Body of pancreas (tissue), 4 donors: Measurements from ENCODE around the gene CCR4. TPM values are rescaled to one million over a fixed set of nuclear protein-coding genes. Genes with fewer than 3 reads are reported as not detected.
"Not testable (repeated sequence)": the region's sequence is repeated elsewhere in the genome, so short reads cannot be mapped to it uniquely, and the experiment has no call there.

Experiments used
- ATAC-seq: fragments of 150-250 bp; one replicate; pipeline ENCODE4 v1.9.1; 2016
- DNase-seq, 4 donors: peaks; one replicate each; pipeline ENCODE4 v3.0.0-alpha.2; 2019
- H3K27ac ChIP-seq, 4 donors: fragments of 200-600 bp; sonication (generic); 1 replicate in 3 of 4; 2 replicates in 1 of 4; pipeline versions ENCODE4 v1.5.1 to v1.6.1; 2016 to 2019; ENCODE audit warnings: mild to moderate bottlenecking in 1 of 4, mixed read lengths in 1 of 4, moderate library complexity in 1 of 4
- H3K27me3 ChIP-seq, 2 donors: fragments of 200-600 bp; sonication (generic); one replicate each; pipeline ENCODE4 v1.6.0; 2016; ENCODE audit warnings: mild to moderate bottlenecking in 1 of 2
- H3K36me3 ChIP-seq, 2 donors: fragments of 200-600 bp; sonication (generic); replicated peaks in 1 of 2; 2 replicates each; pipeline ENCODE4 v1.5.1; 2016; ENCODE audit warnings: low read depth in 2 of 2; ENCODE audit not compliant: insufficient read depth in 1 of 2
- H3K4me1 ChIP-seq: fragments of 200-600 bp; sonication (generic); one replicate; pipeline ENCODE4 v1.6.0; 2016
- H3K4me3 ChIP-seq, 2 donors: fragments of 200-600 bp; sonication (generic); 1 replicate in 1 of 2; 2 replicates in 1 of 2; pipeline ENCODE4 v1.5.1; 2016 to 2019
- H3K9me3 ChIP-seq, 3 donors: fragments of 200-600 bp; sonication (generic); 1 replicate in 2 of 3; 2 replicates in 1 of 3; pipeline ENCODE4 v1.5.1; 2016
- POLR2A ChIP-seq, 3 donors: fragments of 450-650 bp; IDR thresholded peaks; one replicate each; pipeline ENCODE4 v1.6.1; 2016; ENCODE audit warnings: antibody characterized with exemption in 3 of 3, mild to moderate bottlenecking in 2 of 3
- WGBS, 2 donors: methylation state at CpG; one replicate each; pipeline ENCODE4 v1.1.5; 2017; 5-methylcytosine and 5-hydroxymethylcytosine counted together
- intact Hi-C: fragments of 100-400 bp; cut with DNase I; formaldehyde crosslinking; loops from one replicate; pipeline ENCODE4 v1.15.1; 2023
- total RNA-seq, 2 donors: library from RNA; depleted of rRNA; stranded (reverse); fragments of >200 nt; gene quantifications; one replicate each; pipeline ENCODE4 v1.1.0, GENCODE V29; 2016
- TF ChIP-seq, protein P1 (sequence below), 7 experiments: fragments of 450-650 bp in 4 of 7; fragments of 200-600 bp in 3 of 7; sonication (generic) in 3 of 7; IDR thresholded peaks; one replicate each; pipeline ENCODE4 v1.5.1; 2016 to 2019; ENCODE audit warnings: antibody characterized with exemption in 7 of 7

CCR4 gene
- total RNA-seq, 2 donors from 2014 or later = not detected

DNA sequence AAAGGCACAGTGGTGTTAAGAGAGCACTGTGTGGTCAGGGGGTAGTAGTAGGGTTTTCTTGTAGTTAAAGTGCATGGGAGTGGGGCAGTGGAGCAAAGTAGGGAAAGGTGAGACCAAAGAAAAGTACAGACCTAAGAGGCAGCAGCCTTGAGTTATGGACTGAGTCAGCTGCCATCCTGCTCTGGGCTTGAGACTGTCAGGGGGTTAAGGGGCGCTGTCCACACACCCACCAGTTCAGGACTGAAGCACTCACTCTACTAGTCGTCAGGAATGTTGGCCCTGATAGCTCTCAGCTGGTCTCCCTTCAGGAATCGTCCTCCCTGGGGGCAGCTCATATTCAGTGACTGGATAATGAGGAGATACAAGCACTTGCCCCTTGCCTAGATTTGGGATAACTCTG is 7.9 kb downstream of the CCR4 start:
- H3K27me3 ChIP-seq = no peaks in the 10 kb centered on the region
- H3K27ac ChIP-seq = no peak overlapping the region
- intact Hi-C loops = no loop called here
- 51 to 61% methylated on average over 3 of the region's 3 CpGs for WGBS, 2 donors
- no peaks in the 10 kb centered on the region for H3K36me3 ChIP-seq
- no peaks in the 10 kb centered on the region for H3K9me3 ChIP-seq
- no peaks in the 10 kb centered on the region for H3K4me1 ChIP-seq
- no peak overlapping the region for H3K4me3 ChIP-seq
- DNase-seq (no peak), ATAC-seq (no peak)
- TF ChIP-seq, protein P1, sequence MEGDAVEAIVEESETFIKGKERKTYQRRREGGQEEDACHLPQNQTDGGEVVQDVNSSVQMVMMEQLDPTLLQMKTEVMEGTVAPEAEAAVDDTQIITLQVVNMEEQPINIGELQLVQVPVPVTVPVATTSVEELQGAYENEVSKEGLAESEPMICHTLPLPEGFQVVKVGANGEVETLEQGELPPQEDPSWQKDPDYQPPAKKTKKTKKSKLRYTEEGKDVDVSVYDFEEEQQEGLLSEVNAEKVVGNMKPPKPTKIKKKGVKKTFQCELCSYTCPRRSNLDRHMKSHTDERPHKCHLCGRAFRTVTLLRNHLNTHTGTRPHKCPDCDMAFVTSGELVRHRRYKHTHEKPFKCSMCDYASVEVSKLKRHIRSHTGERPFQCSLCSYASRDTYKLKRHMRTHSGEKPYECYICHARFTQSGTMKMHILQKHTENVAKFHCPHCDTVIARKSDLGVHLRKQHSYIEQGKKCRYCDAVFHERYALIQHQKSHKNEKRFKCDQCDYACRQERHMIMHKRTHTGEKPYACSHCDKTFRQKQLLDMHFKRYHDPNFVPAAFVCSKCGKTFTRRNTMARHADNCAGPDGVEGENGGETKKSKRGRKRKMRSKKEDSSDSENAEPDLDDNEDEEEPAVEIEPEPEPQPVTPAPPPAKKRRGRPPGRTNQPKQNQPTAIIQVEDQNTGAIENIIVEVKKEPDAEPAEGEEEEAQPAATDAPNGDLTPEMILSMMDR (IDR thresholded peaks at IDR 0.05) = no peak
- no peak for TF ChIP-seq POLR2A (IDR thresholded peaks at IDR 0.05)

DNA sequence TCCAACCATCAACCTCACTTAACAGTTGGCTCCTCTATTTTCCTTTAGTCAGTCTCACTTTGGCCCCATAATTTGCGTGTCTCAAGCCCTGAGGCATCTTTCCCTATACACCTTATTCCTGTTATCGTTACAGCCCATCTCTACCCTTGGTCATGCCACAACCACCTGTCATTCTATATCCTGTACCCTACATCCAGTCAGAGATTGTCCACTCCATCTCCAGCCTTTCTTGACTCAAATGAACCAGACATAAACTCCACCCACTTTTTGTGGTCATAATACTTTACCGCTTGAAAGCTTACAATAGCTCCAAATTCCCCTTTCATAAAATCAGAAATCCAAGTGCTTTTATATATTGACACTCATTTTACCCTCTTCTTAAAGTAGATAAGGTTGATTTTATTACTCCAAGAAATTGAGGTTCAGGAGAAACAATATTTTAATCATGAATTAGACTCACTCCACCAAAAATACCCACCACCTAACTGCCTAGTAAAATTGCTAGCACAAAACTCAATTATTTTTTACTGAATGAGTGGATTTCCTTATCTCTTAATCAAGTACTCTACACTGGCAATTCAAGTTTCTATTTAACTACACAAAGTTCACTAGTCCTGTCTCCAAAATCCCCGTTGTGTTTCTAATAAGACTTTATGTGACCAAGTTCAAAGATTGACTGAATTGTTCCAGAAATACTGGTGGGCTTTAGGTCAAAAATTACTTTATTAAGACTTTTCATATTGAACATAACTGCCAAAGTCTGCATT is 9.1 kb downstream of the CCR4 start:
- Histone ChIP-seq H3K36me3 (no peaks in the 10 kb centered on the region), H3K27me3 (no peaks in the 10 kb centered on the region), H3K27ac (no peak overlapping the region), H3K4me1 (no peaks in the 10 kb centered on the region), H3K4me3 (no peak overlapping the region), H3K9me3 (peaks cover 0 to 2% (median 0%) of the 10 kb centered on the region in 3 donors)
- intact Hi-C loops = no loop called here
- no peak for TF ChIP-seq POLR2A (IDR thresholded peaks at IDR 0.05)
- TF ChIP-seq, protein P1 (IDR thresholded peaks at IDR 0.05) = no peak
- no peak for ATAC-seq
- no peak for DNase-seq
- WGBS, 2 donors = 76 to 82% methylated on average over 4 of the region's 4 CpGs

DNA sequence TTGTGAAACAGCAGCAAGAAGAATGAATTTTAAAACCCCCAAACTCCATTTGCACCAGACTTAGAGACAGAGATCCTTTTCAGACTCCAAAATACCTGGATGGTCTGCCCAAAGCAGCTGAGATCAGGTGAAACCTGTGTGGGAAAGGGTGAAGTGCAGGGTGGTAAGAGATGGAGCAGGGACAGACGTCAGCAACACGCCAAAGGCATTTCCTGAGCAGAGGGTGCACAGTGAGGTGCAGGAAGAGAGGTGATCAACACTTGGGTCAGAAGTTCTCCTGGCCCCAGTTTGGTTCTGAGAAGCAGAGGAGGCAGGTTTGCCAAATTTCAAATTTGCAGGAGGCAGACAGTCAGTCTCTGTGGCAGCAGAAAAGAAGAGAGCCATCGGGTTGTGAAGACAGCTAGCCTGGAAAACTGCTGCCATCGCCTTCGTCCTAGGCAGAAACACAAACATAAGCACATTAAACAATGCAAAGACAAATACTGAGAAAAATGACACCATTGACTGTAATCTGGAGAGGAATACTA is 9.8 kb downstream of the CCR4 start:
- H3K4me3 ChIP-seq = no peak overlapping the region
- TF ChIP-seq POLR2A (IDR thresholded peaks at IDR 0.05) = no peak
- TF ChIP-seq, protein P1 (IDR thresholded peaks at IDR 0.05) = no peak
- H3K36me3 ChIP-seq = no peaks in the 10 kb centered on the region
- ATAC-seq (no peak), DNase-seq (no peak)
- intact Hi-C loops = no loop called here
- H3K27me3 ChIP-seq = no peaks in the 10 kb centered on the region
- H3K27ac ChIP-seq = no peak overlapping the region
- WGBS, 2 donors = 79 to 86% methylated on average over 5 of the region's 5 CpGs
- no peaks in the 10 kb centered on the region for H3K4me1 ChIP-seq
- H3K9me3 ChIP-seq = peaks cover 0 to 7% (median 0%) of the 10 kb centered on the region in 3 donors

DNA sequence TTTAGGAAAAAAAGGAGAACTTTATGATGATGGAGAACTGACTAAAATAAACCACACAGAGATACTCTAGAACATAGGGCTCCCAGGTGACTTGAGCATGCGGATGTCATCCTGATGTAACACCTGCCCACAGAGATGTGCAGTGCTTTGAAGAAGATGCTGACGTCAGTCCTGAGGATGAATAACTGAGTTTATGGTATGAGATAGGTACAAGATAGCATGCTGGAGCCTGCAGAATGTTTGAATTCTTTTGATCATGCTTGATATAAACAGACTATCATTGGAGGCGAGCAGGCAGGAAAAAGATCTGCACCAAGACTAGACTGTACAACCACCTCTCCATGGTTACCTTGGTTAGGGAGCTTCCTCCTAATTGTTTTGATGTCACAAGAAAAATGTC is 12.4 kb downstream of the CCR4 start:
- TF ChIP-seq POLR2A (IDR thresholded peaks at IDR 0.05) = no peak
- TF ChIP-seq, protein P1 (IDR thresholded peaks at IDR 0.05) = no peak
- Histone ChIP-seq H3K4me3 (no peak overlapping the region), H3K27me3 (no peaks in the 10 kb centered on the region), H3K9me3 (peaks cover 0 to 7% (median 0%) of the 10 kb centered on the region in 3 donors), H3K36me3 (no peaks in the 10 kb centered on the region), H3K27ac (no peak overlapping the region), H3K4me1 (no peaks in the 10 kb centered on the region)
- WGBS, 2 donors = 75 to 96% methylated on average over 3 of the region's 3 CpGs
- intact Hi-C loops = no loop called here
- DNase-seq (no peak), ATAC-seq (no peak)

DNA sequence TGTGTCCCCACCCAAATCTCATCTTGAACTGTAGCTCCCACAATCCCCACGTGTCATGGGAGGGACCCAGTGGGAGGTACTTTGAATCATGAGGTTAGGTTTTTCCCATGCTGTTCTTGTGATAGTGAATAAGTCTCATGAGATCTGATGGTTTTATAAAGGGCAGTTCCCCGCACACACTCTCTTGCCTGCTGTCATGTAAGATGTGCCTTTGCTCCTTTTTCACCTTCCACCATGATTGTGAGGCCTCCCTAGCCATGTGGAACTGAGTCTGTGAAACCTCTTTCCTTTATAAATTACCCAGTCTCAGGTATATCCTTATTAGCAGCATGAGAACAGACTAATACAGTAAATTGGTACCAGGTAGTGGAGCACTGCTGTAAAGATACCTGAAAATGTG is 13.3 kb downstream of the CCR4 start:
- H3K9me3 ChIP-seq, H3K27me3 ChIP-seq, ATAC-seq, DNase-seq, H3K4me3 ChIP-seq, H3K36me3 ChIP-seq, H3K27ac ChIP-seq, intact Hi-C loops, H3K4me1 ChIP-seq: not testable (repeated sequence)
- 64 to 65% methylated on average over 2 of the region's 2 CpGs for WGBS, 2 donors

DNA sequence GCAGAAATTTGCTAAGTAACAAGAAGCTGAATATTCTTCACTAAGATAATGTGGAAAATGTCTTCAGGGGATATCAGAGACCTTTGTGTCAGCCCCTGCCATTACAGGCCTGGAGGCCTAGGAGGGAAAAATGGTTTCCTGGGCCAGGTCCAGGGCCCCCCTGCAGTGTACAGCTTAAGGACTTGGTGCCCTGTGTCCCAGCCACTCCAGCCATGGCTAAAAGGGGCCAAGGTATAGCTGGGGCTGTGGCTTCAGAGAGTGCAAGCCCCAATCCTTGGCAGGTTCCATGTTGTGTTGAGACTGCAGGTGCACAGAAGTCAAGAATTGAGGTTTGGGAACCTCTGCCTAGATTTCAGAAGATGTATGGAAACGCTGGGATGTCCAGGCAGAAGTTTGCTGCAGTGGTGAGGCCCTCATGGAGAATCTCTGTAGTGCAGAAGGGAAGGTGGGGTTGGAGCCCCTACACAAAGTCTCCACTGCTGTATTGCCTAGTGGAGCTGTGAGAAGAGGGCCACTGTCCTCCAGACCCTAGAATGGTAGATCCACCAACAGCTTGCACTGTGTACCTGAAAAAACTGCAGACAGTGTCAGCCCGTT is 14.3 kb downstream of the CCR4 start:
- DNase-seq, H3K36me3 ChIP-seq, H3K27ac ChIP-seq, H3K9me3 ChIP-seq, H3K27me3 ChIP-seq, H3K4me3 ChIP-seq, intact Hi-C loops, ATAC-seq, H3K4me1 ChIP-seq: not testable (repeated sequence)
- WGBS, 2 donors = 79 to 94% methylated on average over 2 of the region's 2 CpGs

DNA sequence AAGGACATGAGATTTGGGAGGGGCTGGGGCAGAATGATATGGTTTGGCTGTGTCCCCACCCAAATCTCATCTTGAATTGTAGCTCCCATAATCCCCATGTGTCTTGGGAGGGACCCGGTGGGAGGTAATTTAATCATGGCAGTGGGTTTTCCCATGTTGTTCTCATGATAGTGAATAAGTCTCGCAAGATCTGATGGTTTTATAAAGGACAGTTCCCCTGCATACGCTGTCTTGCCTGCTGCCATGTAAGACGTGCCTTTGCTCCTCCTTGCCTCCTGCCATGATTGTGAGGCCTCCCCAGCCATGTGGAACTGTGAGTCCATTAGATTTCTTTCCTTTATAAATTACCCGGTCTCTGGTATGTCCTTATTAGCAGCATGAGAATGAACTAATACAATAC is 15.2 kb downstream of the CCR4 start:
- H3K27me3 ChIP-seq, H3K9me3 ChIP-seq, H3K4me1 ChIP-seq, ATAC-seq, H3K27ac ChIP-seq, H3K4me3 ChIP-seq, DNase-seq, intact Hi-C loops, H3K36me3 ChIP-seq: not testable (repeated sequence)
- 74 to 92% methylated on average over 5 of the region's 5 CpGs for WGBS, 2 donors
